Lung (tissue), 12 donors: ENCODE measurements around the gene FBXW12. TPM values are rescaled to one million over a fixed set of nuclear protein-coding genes. Genes with fewer than 3 reads are reported as not detected.

ENCODE experiments used
- ATAC-seq: fragments of 200-7000 bp; cut with Tn5 transposase; one replicate; pipeline ENCODE4 v1.9.1; 2020; ENCODE audit warnings: moderate number of reproducible peaks; ENCODE audit not compliant: insufficient read depth, low FRiP score
- DNase-seq, 3 donors: peaks; one replicate each; pipeline ENCODE4 v3.0.0-alpha.2; 2013 to 2017
- H3K27ac ChIP-seq, 2 donors: one replicate each; pipeline ENCODE4 v1.5.1; 2013; ENCODE audit warnings: mild to moderate bottlenecking in 2 of 2, moderate library complexity in 2 of 2, control low read depth in 1 of 2, inconsistent platforms in 1 of 2, low read depth in 1 of 2, low read length in 1 of 2
- H3K27me3 ChIP-seq, 3 donors: one replicate each; pipeline ENCODE4 v1.5.1; 2013; ENCODE audit warnings: low read length in 2 of 3; ENCODE audit not compliant: control insufficient read depth in 3 of 3, insufficient read depth in 3 of 3
- H3K36me3 ChIP-seq, 4 donors: one replicate each; pipeline ENCODE4 v1.5.1; 2013; ENCODE audit warnings: low read length in 4 of 4, mild to moderate bottlenecking in 1 of 4, moderate library complexity in 1 of 4; ENCODE audit not compliant: control insufficient read depth in 4 of 4, insufficient read depth in 4 of 4
- H3K4me1 ChIP-seq, 5 donors: one replicate each; pipeline ENCODE4 v1.5.1; 2013; ENCODE audit warnings: low read length in 5 of 5, mild to moderate bottlenecking in 2 of 5, moderate library complexity in 1 of 5; ENCODE audit not compliant: control insufficient read depth in 5 of 5, insufficient read depth in 5 of 5
- H3K4me3 ChIP-seq: one replicate; pipeline ENCODE4 v1.5.1; 2013; ENCODE audit warnings: mild to moderate bottlenecking, control low read depth, moderate library complexity
- H3K9ac ChIP-seq, 2 donors: one replicate each; pipeline ENCODE4 v1.5.1; 2013; ENCODE audit warnings: low read length in 2 of 2, control low read depth in 1 of 2; ENCODE audit not compliant: insufficient read depth in 1 of 2
- H3K9me3 ChIP-seq, 4 donors: one replicate each; pipeline ENCODE4 v1.5.1; 2013; ENCODE audit warnings: low read length in 3 of 4, mild to moderate bottlenecking in 1 of 4, moderate library complexity in 1 of 4; ENCODE audit not compliant: control insufficient read depth in 4 of 4, insufficient read depth in 3 of 4
- WGBS, 2 donors: extraction: QIAGEN DNeasy Blood & Tissue Kit; methylation state at CpG; one replicate each; pipeline ENCODE4 v1.1.7; 2013; 5-methylcytosine and 5-hydroxymethylcytosine counted together
- polyA plus RNA-seq, 2 donors: library from polyadenylated mRNA; stranded (reverse); fragments of 200-250 nt; gene quantifications; one replicate each; pipeline ENCODE4 v1.2.1, GENCODE V29; 2013
- total RNA-seq, 2 donors: library from RNA; depleted of rRNA in 1 of 2; stranded (reverse); fragments of >200 nt in 1 of 2; gene quantifications; one replicate each; pipeline ENCODE4 v1.2.1, GENCODE V29; 2014 to 2021
- TF ChIP-seq, protein P1 (sequence below): IDR thresholded peaks from 2 replicates; pipeline ENCODE4 v1.5.1; 2012; ENCODE audit warnings: mild to moderate bottlenecking; ENCODE audit errors: control extremely low read depth, extremely low read depth
- donor health status: control.
- donor health status: control.
- donor health status: Bipolar disorder and iron deficiency.
- donor health status: healthy.
- donor health status: DM: yes; HTN: yes; CAD: no.

The FBXW12 gene
- total and polyA plus RNA-seq, 4 donors, result not detected

DNA sequence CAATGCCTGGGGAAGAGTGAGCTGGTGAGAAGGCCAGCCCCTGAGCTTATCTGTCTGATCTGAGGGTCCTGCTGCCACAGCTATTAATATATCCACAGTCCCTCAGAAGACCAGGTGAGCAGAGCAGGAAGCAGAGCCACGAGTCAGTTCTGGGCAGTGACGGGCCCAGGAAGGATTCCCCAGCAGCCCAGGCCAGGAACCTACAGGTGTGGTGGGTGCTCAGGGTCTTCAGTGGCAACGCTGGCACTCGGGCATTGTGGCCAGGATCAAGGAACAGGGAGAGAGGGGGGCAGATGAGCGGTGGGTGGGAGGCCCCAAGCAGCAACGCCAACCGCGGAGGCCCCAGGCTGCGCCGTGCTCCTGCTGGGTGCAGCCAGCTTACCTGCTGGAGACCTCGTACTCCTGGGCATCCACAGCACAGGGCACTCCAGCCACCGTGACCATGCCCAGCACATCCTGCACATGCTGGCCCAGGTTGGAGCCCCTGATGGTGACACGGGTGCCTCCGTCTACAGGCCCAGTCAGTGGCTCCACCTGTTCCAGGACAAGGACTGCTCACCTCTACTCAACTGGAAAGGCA, 45.6 kb downstream of the FBXW12 start:
- Histone ChIP-seq H3K9ac (no peak overlapping the region), H3K36me3 (peaks cover 0 to 62% (median 19%) of the 10 kb centered on the region in 4 donors), H3K27me3 (no peaks in the 10 kb centered on the region), H3K4me1 (no peaks in the 10 kb centered on the region), H3K27ac (no peak overlapping the region), H3K4me3 (no peak overlapping the region), H3K9me3 (no peaks in the 10 kb centered on the region)
- WGBS, 2 donors, result 93 to 94% methylated on average over 14 of the region's 14 CpGs
- TF ChIP-seq, protein P1, sequence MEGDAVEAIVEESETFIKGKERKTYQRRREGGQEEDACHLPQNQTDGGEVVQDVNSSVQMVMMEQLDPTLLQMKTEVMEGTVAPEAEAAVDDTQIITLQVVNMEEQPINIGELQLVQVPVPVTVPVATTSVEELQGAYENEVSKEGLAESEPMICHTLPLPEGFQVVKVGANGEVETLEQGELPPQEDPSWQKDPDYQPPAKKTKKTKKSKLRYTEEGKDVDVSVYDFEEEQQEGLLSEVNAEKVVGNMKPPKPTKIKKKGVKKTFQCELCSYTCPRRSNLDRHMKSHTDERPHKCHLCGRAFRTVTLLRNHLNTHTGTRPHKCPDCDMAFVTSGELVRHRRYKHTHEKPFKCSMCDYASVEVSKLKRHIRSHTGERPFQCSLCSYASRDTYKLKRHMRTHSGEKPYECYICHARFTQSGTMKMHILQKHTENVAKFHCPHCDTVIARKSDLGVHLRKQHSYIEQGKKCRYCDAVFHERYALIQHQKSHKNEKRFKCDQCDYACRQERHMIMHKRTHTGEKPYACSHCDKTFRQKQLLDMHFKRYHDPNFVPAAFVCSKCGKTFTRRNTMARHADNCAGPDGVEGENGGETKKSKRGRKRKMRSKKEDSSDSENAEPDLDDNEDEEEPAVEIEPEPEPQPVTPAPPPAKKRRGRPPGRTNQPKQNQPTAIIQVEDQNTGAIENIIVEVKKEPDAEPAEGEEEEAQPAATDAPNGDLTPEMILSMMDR, result no peak
- ATAC-seq, result no peak
- DNase-seq, result no peak

DNA sequence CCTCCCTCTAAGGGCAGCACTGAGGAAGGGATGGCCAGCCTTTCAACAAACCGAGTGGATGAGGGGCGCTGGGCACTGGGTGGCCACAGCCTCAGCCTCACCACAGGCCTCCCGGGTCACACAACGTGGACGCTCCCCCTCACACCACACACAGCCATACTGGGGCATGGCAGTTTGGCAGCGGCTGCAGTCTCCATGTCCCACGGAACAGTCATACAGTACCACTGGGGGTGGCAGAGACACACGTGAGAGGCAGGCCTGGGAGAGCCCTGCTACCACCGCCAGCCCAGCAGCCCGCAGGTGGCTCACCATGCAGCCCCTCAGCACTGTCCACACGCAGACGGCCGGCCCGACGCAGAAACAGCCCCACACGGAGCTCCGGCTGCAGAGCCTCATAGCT, 46.1 kb downstream of the FBXW12 start:
- 94 to 96% methylated on average over 17 of the region's 17 CpGs for WGBS, 2 donors
- H3K27me3 ChIP-seq, result no peaks in the 10 kb centered on the region
- TF ChIP-seq, protein P1, result no peak
- ATAC-seq (no peak), DNase-seq (no peak)
- no peak overlapping the region for H3K4me3 ChIP-seq
- no peaks in the 10 kb centered on the region for H3K9me3 ChIP-seq
- H3K36me3 ChIP-seq, result peaks cover 0 to 59% (median 17%) of the 10 kb centered on the region in 4 donors
- no peak overlapping the region for H3K9ac ChIP-seq
- H3K4me1 ChIP-seq, result peaks cover 0 to 1% (median 0%) of the 10 kb centered on the region in 5 donors
- H3K27ac ChIP-seq, result no peak overlapping the region

DNA sequence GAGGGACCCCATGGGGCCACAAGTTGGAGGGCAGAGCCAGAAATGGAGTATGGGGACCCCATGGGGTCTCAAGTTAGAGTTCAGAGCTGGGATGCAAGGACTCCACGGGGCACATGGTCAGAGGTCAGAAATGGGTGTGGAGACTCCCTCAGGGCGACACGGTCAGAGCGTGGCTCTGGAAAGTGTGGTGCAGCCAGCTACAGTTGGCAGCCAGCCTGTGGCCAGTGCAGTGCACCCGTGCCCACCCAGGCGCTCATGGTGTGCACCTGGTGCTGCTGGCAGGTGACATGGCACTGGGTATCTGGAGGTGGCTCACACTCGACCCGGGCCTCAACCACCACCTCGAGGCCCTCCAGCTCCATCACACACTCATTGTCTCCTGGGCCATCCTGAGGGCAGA, 46.6 kb downstream of the FBXW12 start:
- WGBS, 2 donors, result 93 to 95% methylated on average over 9 of the region's 9 CpGs
- Histone ChIP-seq H3K9me3 (no peaks in the 10 kb centered on the region), H3K27me3 (no peaks in the 10 kb centered on the region), H3K9ac (no peak overlapping the region), H3K4me1 (peaks cover 0 to 1% (median 0%) of the 10 kb centered on the region in 5 donors), H3K4me3 (no peak overlapping the region), H3K36me3 (peaks cover 0 to 57% (median 15%) of the 10 kb centered on the region in 4 donors), H3K27ac (no peak overlapping the region)
- DNase-seq, result no peak
- ATAC-seq, result no peak
- TF ChIP-seq, protein P1, result no peak

DNA sequence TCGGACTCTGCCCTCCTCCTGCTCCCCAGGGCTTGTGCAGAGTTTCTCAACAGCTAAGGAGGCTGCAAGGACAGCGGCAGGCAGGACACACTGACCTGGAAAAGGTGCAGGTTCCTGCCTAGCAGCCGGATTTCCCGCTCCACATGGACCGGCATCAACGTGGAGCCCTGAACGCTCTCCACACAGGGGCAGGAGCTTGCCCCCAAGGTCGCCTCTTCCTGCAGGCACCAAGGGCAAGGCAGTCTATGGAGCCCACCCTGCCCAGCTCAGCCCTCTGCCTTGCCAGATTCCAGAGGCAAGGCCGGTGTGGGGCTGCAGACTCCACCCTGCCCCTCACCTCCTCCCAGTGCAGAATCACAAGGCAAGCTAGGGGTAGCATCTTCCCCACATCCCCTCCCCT, 47.1 kb downstream of the FBXW12 start:
- Histone ChIP-seq H3K27ac (no peak overlapping the region), H3K27me3 (no peaks in the 10 kb centered on the region), H3K9me3 (no peaks in the 10 kb centered on the region), H3K9ac (no peak overlapping the region), H3K4me1 (peaks cover 0 to 2% (median 0%) of the 10 kb centered on the region in 5 donors), H3K36me3 (peaks cover 0 to 57% (median 13%) of the 10 kb centered on the region in 4 donors), H3K4me3 (no peak overlapping the region)
- 91 to 95% methylated on average over 9 of the region's 9 CpGs for WGBS, 2 donors
- TF ChIP-seq, protein P1, result no peak
- DNase-seq (no peak), ATAC-seq (no peak)
